Caco-2 (cell line): ENCODE measurements around the gene GMEB1. TPM values are rescaled to one million over a fixed set of nuclear protein-coding genes. Genes with fewer than 3 reads are reported as not detected.
A peak's percentile ranks its signal among the peaks of the same experiment; 100 is the strongest.

Experiments
- BruUV-seq: library from RNA; stranded (reverse); fragments of 400-500 nt; replicated peaks from 2 replicates; lab custom pipeline; 2021; lab: Mats Ljungman, UMichigan
- CTCF ChIA-PET: fragments of 300-600 bp; sonication (Branson Sonifier 250); formaldehyde crosslinking; loops from one replicate; lab custom pipeline; 2022; ENCODE audit warnings: antibody characterized with exemption; lab: Charles Lee
- POLR2A ChIA-PET: fragments of 300-600 bp; sonication (Branson Sonifier 250); formaldehyde crosslinking; loops from one replicate; lab custom pipeline; 2022; ENCODE audit warnings: antibody characterized with exemption; lab: Charles Lee
- DNase-seq, 2 experiments: peaks; one replicate each; pipeline versions ENCODE4 v3.0.0 to v3.0.0-alpha.2; 2020 to 2022
- H3K27me3 ChIP-seq: replicated peaks from 2 replicates; pipeline ENCODE4 v1.6.0; 2011; ENCODE audit warnings: low read length; ENCODE audit not compliant: control insufficient read depth, insufficient read depth
- H3K36me3 ChIP-seq: 2 replicates; pipeline ENCODE4 v1.5.1; 2011; ENCODE audit warnings: low read length; ENCODE audit not compliant: control insufficient read depth, insufficient read depth
- H3K4me1 ChIP-seq: fragments of 250-450 bp; sonication (Bioruptor Pico); 2 replicates; pipeline ENCODE4 v1.5.1; 2020; ENCODE audit warnings: mild to moderate bottlenecking
- H3K4me3 ChIP-seq: 2 replicates; pipeline ENCODE4 v1.5.1; 2011; ENCODE audit warnings: low read depth, mild to moderate bottlenecking, control low read depth, low read length
- H3K9me3 ChIP-seq: fragments of 250-450 bp; sonication (Bioruptor Pico); 2 replicates; pipeline ENCODE4 v1.5.1; 2020; ENCODE audit warnings: mild to moderate bottlenecking, moderate library complexity
- H3K27ac Mint-ChIP-seq: one replicate; pipeline ENCODE4 v1.8.0; 2022; ENCODE audit warnings: mixed read lengths; ENCODE audit not compliant: unreplicated experiment
- H3K27me3 Mint-ChIP-seq: one replicate; pipeline ENCODE4 v1.8.0; 2022; ENCODE audit warnings: mixed read lengths; ENCODE audit not compliant: insufficient read depth, unreplicated experiment
- H3K36me3 Mint-ChIP-seq: one replicate; pipeline ENCODE4 v1.8.0; 2022; ENCODE audit warnings: mild to moderate bottlenecking, mixed read lengths; ENCODE audit not compliant: insufficient read depth, unreplicated experiment
- H3K4me1 Mint-ChIP-seq: one replicate; pipeline ENCODE4 v1.8.0; 2022; ENCODE audit warnings: low read depth, mixed read lengths; ENCODE audit not compliant: unreplicated experiment
- H3K4me3 Mint-ChIP-seq: one replicate; pipeline ENCODE4 v1.8.0; 2022; ENCODE audit warnings: mild to moderate bottlenecking, moderate library complexity, mixed read lengths; ENCODE audit not compliant: unreplicated experiment
- H3K9me3 Mint-ChIP-seq: one replicate; pipeline ENCODE4 v1.8.0; 2022; ENCODE audit warnings: mixed read lengths; ENCODE audit not compliant: unreplicated experiment
- CTCF ChIP-seq, 2 experiments: fragments of 200-600 bp in 1 of 2; IDR thresholded peaks; 1 replicate in 1 of 2; 2 replicates in 1 of 2; pipeline versions ENCODE4 v1.5.1 to v1.8.0; 2011 to 2022; ENCODE audit warnings: antibody characterized with exemption in 1 of 2, control low read depth in 1 of 2, inconsistent platforms in 1 of 2, low read depth in 1 of 2, low read length in 1 of 2, mild to moderate bottlenecking in 1 of 2, moderate library complexity in 1 of 2; ENCODE audit not compliant: insufficient read depth in 1 of 2, severe bottlenecking in 1 of 2, unreplicated experiment in 1 of 2
- intact Hi-C: fragments of 100-400 bp; cut with micrococcal nuclease; formaldehyde crosslinking; loops from one replicate; pipeline ENCODE4 v1.10.0; 2022; ENCODE audit not compliant: unreplicated experiment
- total RNA-seq: library from RNA; stranded (reverse); gene quantifications from 2 replicates; pipeline ENCODE4 v1.2.3, GENCODE V29; 2022

Gene GMEB1
- total RNA-seq, 1 experiment from 2014 or later = 5.2 TPM

- no peaks in the 10 kb centered on the region for H3K9me3 Mint-ChIP-seq
- POLR2A ChIA-PET = interaction anchor here (0.6 kb wide), 1 partner anchor 36 kb away, joined by 4 read pairs; no protein-coding TSS in a partner anchor
- peak; percentile 30 to 41 for DNase-seq
These were observed 27.8 kb upstream of the GMEB1 start for GRCh38 chr1:28640766-28641165.

GRCh38 chr1:28642056-28642846 lies 26.3 kb upstream of the GMEB1 start:
- Histone ChIP-seq H3K4me1 (0 out of 2 replicates have a peak, but pooled peaks cover 6% of the 10 kb centered on the region), H3K36me3 (no peaks in the 10 kb centered on the region), H3K9me3 (no peaks in the 10 kb centered on the region), H3K27me3 (no peaks in the 10 kb centered on the region), H3K4me3 (peak overlapping the region; percentile 58)
- peak overlapping the region; percentile 100 for H3K4me3 Mint-ChIP-seq
- H3K9me3 Mint-ChIP-seq = no peaks in the 10 kb centered on the region
- BruUV-seq = TSS peak; percentile 69
- no peak for DNase-seq
- peaks cover 9% of the 10 kb centered on the region for H3K36me3 Mint-ChIP-seq
- H3K27me3 Mint-ChIP-seq = no peaks in the 10 kb centered on the region
- TF ChIP-seq CTCF (IDR thresholded peaks at IDR 0.05; ENCODE audit: insufficient read depth in 1 of 2, low read depth in 1 of 2, low read length in 1 of 2, severe bottlenecking in 1 of 2, unreplicated experiment in 1 of 2) = no peak
- CTCF ChIA-PET = interaction anchor here (0.9 to 1.5 kb wide), 6 partner anchors 61 to 235 kb away, joined by 3 to 17 read pairs (median 6); partner anchors contain the start of gene YTHDF2
- POLR2A ChIA-PET = interaction anchor here (0.8 to 1.8 kb wide), 14 partner anchors 10 to 540 kb away, joined by 3 to 54 read pairs (median 4); partner anchors contain the start of genes EPB41, GMEB1, MED18 and RCC1
- peak overlapping the region; percentile 98 for H3K27ac Mint-ChIP-seq
- intact Hi-C loops = loop anchor here (5.0 kb wide), 1 partner anchor 115 kb away; no protein-coding TSS in a partner anchor
- H3K4me1 Mint-ChIP-seq = peaks cover 21% of the 10 kb centered on the region

More at GRCh38 chr1:28640766-28641165, 27.8 kb upstream of the GMEB1 start:
- H3K9me3 ChIP-seq = no peaks in the 10 kb centered on the region
- H3K4me3 Mint-ChIP-seq = no peak overlapping the region
- H3K27me3 ChIP-seq = no peaks in the 10 kb centered on the region
- H3K4me1 Mint-ChIP-seq = peaks cover 15% of the 10 kb centered on the region
- H3K27me3 Mint-ChIP-seq = no peaks in the 10 kb centered on the region
- H3K36me3 ChIP-seq = no peaks in the 10 kb centered on the region
- CTCF ChIA-PET = interaction anchor here (0.5 to 0.9 kb wide), 4 partner anchors 84 to 467 kb away, joined by 4 to 10 read pairs (median 6); no protein-coding TSS in a partner anchor
- peak; percentile 10 to 31 for TF ChIP-seq CTCF (IDR thresholded peaks at IDR 0.05; ENCODE audit: insufficient read depth in 1 of 2, low read depth in 1 of 2, low read length in 1 of 2, severe bottlenecking in 1 of 2, unreplicated experiment in 1 of 2)
- no peak overlapping the region for H3K27ac Mint-ChIP-seq
- no peak overlapping the region for H3K4me3 ChIP-seq
- intact Hi-C loops = loop anchor here (5.0 kb wide), 1 partner anchor 117 kb away; no protein-coding TSS in a partner anchor
- peaks cover 13% of the 10 kb centered on the region for H3K36me3 Mint-ChIP-seq
- 0 out of 2 replicates have a peak, but pooled peaks cover 6% of the 10 kb centered on the region for H3K4me1 ChIP-seq
- no TSS peak for BruUV-seq
